ENCODE results near the gene SMIM10. TPM values are rescaled to one million over a fixed set of nuclear protein-coding genes. Genes with fewer than 3 reads are reported as not detected.

SMIM10 gene
- total RNA-seq, 1 experiment from 2014 or later = not detected

DNA sequence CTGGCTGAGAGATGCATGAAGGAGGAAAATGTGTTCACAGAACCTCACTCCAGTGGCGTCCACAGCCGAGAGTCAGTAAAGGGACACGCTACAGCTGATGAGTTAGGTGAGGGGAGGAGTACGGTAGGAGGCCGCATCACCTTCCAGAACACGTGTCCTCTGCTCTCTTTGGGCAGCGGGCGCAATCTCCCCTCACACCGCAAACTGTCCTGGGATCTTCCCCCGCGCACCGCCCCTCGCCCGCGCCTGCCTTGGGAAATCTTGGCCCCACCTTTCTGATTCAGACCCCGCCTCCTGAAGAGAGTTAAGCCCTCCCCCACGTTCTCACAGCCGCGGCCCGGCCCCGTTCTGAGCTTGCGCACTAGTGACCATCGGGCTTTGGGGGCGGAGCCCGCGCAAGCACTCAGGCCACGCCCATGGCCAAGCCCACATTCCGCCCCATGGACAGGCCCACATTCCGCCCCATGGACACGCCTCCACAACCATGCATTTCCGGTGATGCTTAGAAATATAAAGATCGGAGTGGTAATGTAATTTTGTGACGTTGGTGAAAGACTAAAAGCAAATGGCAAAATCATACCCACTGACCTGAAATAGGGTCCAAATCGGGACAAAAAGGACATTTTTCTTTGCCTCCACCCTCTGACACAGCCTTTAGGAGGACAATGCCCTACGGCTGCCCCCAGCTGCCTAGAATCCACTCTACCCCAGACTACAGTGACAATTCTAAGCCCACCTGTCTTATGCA, 13.3 kb downstream of the SMIM10 start:
- ChIA-PET CTCF (interaction anchor here (0.6 kb wide), 1 partner anchor 8 kb away, joined by 3 read pairs; no protein-coding TSS in a partner anchor), POLR2A (no interaction called here)
- peak overlapping the region; percentile 48 to 50 for H3K4me3 ChIP-seq (replicated peaks in 1 of 2; ENCODE audit: low read depth in 1 of 2, low read length in 2 of 2)

DNA sequence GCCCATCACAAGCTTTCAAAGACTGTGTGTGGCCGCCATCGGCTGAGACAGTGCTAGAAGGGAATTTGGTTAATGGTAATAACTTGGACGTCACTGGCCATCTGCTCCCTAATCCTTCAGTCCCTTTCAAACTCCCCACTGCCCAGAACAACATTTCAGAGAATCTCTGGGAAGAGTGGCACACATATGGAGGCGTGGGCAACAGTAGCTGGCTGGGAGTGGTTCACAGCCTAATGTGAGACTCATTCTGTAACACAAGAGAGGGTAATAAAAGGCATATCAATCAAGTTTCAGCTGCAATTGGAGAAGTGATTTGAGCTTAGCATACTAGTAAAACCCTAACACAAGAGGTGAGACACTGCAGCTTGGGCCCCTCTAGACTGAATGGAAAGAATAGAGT, 15.4 kb downstream of the SMIM10 start:
- Histone ChIP-seq H4K20me1 (ENCODE audit: insufficient read depth) (no peaks in the 10 kb centered on the region), H3K79me2 (ENCODE audit: insufficient read depth, low read length) (no peaks in the 10 kb centered on the region), H3K4me2 (ENCODE audit: low read length) (no peak overlapping the region), H3K9me3 (ENCODE audit: control insufficient read depth in 1 of 2, insufficient read depth in 1 of 2, low read depth in 1 of 2, low read length in 2 of 2) (no peaks in the 10 kb centered on the region), H3K4me3 (replicated peaks in 1 of 2; ENCODE audit: low read depth in 1 of 2, low read length in 2 of 2) (no peak overlapping the region), H3K27me3 (ENCODE audit: insufficient read depth, low read length) (no peaks in the 10 kb centered on the region), H3K9me2 (ENCODE audit: insufficient read depth) (no peaks in the 10 kb centered on the region), H3K9ac (ENCODE audit: low read length) (no peak overlapping the region), H3K36me3 (ENCODE audit: control insufficient read depth in 1 of 2, insufficient read depth in 2 of 2, low read length in 2 of 2) (no peaks in the 10 kb centered on the region), H3K4me1 (ENCODE audit: control insufficient read depth in 1 of 2, insufficient read depth in 2 of 2, low read length in 2 of 2) (peaks cover 0 to 13% of the 10 kb centered on the region in 2 experiments; a peak in 1 of 4 replicates), H2AFZ (ENCODE audit: low read depth, low read length, poor library complexity, severe bottlenecking) (no peak overlapping the region), H3K27ac (ENCODE audit: low read depth, low read length) (no peak overlapping the region)
- no peak for DNase-seq (ENCODE audit: low read depth, low spot score)
- RAD21 ChIA-PET (ENCODE audit: low non-redundant PET in 1 of 2, low total read pairs in 2 of 2, uncharacterized antibody in 2 of 2, unreplicated experiment in 2 of 2) = no interaction called here
- CTCF ChIA-PET = no interaction called here
- BruUV-seq (replicated peaks) = no TSS peak
- ATAC-seq = no peak
- POLR2A ChIA-PET = no interaction called here
- intact Hi-C loops (cut with micrococcal nuclease) = no loop called here
- TF ChIP-seq ELF1 (IDR thresholded peaks at IDR 0.05; ENCODE audit: borderline replicate concordance, low read depth) = no peak
- TF ChIP-seq FOSL1 (IDR thresholded peaks at IDR 0.05; ENCODE audit: low read depth) = no peak
- no peak for TF ChIP-seq EZH2phosphoT487 (IDR thresholded peaks at IDR 0.05; ENCODE audit: borderline replicate concordance)
- no peak for TF ChIP-seq SP1 (IDR thresholded peaks at IDR 0.05; ENCODE audit: low read depth)
- TF ChIP-seq, protein P1, sequence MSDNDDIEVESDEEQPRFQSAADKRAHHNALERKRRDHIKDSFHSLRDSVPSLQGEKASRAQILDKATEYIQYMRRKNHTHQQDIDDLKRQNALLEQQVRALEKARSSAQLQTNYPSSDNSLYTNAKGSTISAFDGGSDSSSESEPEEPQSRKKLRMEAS (IDR thresholded peaks at IDR 0.05) = no peak
- TF ChIP-seq EGR1 (IDR thresholded peaks at IDR 0.05; ENCODE audit: low read depth) = no peak
- TF ChIP-seq JUND (IDR thresholded peaks at IDR 0.05) = no peak
- TF ChIP-seq, protein P2, sequence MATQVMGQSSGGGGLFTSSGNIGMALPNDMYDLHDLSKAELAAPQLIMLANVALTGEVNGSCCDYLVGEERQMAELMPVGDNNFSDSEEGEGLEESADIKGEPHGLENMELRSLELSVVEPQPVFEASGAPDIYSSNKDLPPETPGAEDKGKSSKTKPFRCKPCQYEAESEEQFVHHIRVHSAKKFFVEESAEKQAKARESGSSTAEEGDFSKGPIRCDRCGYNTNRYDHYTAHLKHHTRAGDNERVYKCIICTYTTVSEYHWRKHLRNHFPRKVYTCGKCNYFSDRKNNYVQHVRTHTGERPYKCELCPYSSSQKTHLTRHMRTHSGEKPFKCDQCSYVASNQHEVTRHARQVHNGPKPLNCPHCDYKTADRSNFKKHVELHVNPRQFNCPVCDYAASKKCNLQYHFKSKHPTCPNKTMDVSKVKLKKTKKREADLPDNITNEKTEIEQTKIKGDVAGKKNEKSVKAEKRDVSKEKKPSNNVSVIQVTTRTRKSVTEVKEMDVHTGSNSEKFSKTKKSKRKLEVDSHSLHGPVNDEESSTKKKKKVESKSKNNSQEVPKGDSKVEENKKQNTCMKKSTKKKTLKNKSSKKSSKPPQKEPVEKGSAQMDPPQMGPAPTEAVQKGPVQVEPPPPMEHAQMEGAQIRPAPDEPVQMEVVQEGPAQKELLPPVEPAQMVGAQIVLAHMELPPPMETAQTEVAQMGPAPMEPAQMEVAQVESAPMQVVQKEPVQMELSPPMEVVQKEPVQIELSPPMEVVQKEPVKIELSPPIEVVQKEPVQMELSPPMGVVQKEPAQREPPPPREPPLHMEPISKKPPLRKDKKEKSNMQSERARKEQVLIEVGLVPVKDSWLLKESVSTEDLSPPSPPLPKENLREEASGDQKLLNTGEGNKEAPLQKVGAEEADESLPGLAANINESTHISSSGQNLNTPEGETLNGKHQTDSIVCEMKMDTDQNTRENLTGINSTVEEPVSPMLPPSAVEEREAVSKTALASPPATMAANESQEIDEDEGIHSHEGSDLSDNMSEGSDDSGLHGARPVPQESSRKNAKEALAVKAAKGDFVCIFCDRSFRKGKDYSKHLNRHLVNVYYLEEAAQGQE (IDR thresholded peaks at IDR 0.05; ENCODE audit: low read depth) = no peak
- no peak for TF ChIP-seq CEBPB (IDR thresholded peaks at IDR 0.05; ENCODE audit: low read depth)
- TF ChIP-seq, protein P3, sequence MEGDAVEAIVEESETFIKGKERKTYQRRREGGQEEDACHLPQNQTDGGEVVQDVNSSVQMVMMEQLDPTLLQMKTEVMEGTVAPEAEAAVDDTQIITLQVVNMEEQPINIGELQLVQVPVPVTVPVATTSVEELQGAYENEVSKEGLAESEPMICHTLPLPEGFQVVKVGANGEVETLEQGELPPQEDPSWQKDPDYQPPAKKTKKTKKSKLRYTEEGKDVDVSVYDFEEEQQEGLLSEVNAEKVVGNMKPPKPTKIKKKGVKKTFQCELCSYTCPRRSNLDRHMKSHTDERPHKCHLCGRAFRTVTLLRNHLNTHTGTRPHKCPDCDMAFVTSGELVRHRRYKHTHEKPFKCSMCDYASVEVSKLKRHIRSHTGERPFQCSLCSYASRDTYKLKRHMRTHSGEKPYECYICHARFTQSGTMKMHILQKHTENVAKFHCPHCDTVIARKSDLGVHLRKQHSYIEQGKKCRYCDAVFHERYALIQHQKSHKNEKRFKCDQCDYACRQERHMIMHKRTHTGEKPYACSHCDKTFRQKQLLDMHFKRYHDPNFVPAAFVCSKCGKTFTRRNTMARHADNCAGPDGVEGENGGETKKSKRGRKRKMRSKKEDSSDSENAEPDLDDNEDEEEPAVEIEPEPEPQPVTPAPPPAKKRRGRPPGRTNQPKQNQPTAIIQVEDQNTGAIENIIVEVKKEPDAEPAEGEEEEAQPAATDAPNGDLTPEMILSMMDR (IDR thresholded peaks at IDR 0.05 in 2 of 3, conservative IDR thresholded peaks at IDR 0.05 in 1 of 3; ENCODE audit: borderline replicate concordance in 1 of 3, insufficient read depth in 1 of 3, low read depth in 2 of 3, low read length in 2 of 3) = no peak

More for the DNA sequence above, 13.3 kb downstream of the SMIM10 start:
- H3K27me3 ChIP-seq (ENCODE audit: insufficient read depth, low read length) = no peaks in the 10 kb centered on the region
- no peaks in the 10 kb centered on the region for H3K9me3 ChIP-seq (ENCODE audit: control insufficient read depth in 1 of 2, insufficient read depth in 1 of 2, low read depth in 1 of 2, low read length in 2 of 2)
- DNase-seq (ENCODE audit: low read depth, low spot score) = peak; percentile 74
- no peak overlapping the region; the same call in 1 of the 2 replicates for H3K27ac ChIP-seq (ENCODE audit: low read depth, low read length)
- H3K4me1 ChIP-seq (ENCODE audit: control insufficient read depth in 1 of 2, insufficient read depth in 2 of 2, low read length in 2 of 2) = peaks cover 12 to 35% of the 10 kb centered on the region in 2 experiments
- H4K20me1 ChIP-seq (ENCODE audit: insufficient read depth) = no peaks in the 10 kb centered on the region
- peak overlapping the region; percentile 12 for H2AFZ ChIP-seq (ENCODE audit: low read depth, low read length, poor library complexity, severe bottlenecking)
- intact Hi-C loops (cut with micrococcal nuclease) = no loop called here
- no peaks in the 10 kb centered on the region for H3K36me3 ChIP-seq (ENCODE audit: control insufficient read depth in 1 of 2, insufficient read depth in 2 of 2, low read length in 2 of 2)
- peak overlapping the region; percentile 50 for H3K9ac ChIP-seq (ENCODE audit: low read length)
- TF ChIP-seq JUND (IDR thresholded peaks at IDR 0.05) (no peak), EZH2phosphoT487 (IDR thresholded peaks at IDR 0.05; ENCODE audit: borderline replicate concordance) (no peak), RAD21 (IDR thresholded peaks at IDR 0.05; ENCODE audit: low read depth) (no peak), YY1 (IDR thresholded peaks at IDR 0.05; ENCODE audit: extremely low read depth, insufficient replicate concordance, low read depth, low read length) (no peak), ZFX (IDR thresholded peaks at IDR 0.05) (no peak), SP1 (IDR thresholded peaks at IDR 0.05; ENCODE audit: low read depth) (peak; percentile 36; the same call in 1 of the 2 replicates)
- TF ChIP-seq, protein P4, sequence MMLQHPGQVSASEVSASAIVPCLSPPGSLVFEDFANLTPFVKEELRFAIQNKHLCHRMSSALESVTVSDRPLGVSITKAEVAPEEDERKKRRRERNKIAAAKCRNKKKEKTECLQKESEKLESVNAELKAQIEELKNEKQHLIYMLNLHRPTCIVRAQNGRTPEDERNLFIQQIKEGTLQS (IDR thresholded peaks at IDR 0.05) = no peak
- TF ChIP-seq, protein P1 (IDR thresholded peaks at IDR 0.05) = no peak
- H3K9me2 ChIP-seq (ENCODE audit: insufficient read depth) = no peaks in the 10 kb centered on the region
- H3K79me2 ChIP-seq (ENCODE audit: insufficient read depth, low read length) = no peaks in the 10 kb centered on the region
- peak; percentile 90 for ATAC-seq
- BruUV-seq (replicated peaks) = no TSS peak
- RAD21 ChIA-PET (ENCODE audit: low non-redundant PET in 1 of 2, low total read pairs in 2 of 2, uncharacterized antibody in 2 of 2, unreplicated experiment in 2 of 2) = no interaction called here
- peak overlapping the region; percentile 71 for H3K4me2 ChIP-seq (ENCODE audit: low read length)
